HCT116 (cell line): Measurements from ENCODE around the gene CTIF. TPM values are rescaled to one million over a fixed set of nuclear protein-coding genes. Genes with fewer than 3 reads are reported as not detected.

Source experiments
- ATAC-seq: fragments of 200-7000 bp; cut with Tn5 transposase; 2 replicates; pipeline ENCODE4 v1.9.1; 2020; ENCODE audit warnings: mild to moderate bottlenecking, moderate library complexity
- BruUV-seq: library from RNA; stranded (reverse); fragments of 400-500 nt; replicated peaks from 2 replicates; lab custom pipeline; 2021; lab: Mats Ljungman, UMichigan
- CTCF ChIA-PET: fragments of 300-600 bp; sonication (Branson Sonifier 250); formaldehyde crosslinking; loops from one replicate; lab custom pipeline; 2021; ENCODE audit warnings: antibody characterized with exemption; lab: Charles Lee
- POLR2A ChIA-PET: fragments of 300-600, 350-600 bp; sonication (Branson Sonifier 250); formaldehyde crosslinking; loops from one replicate; lab custom pipeline; 2021; ENCODE audit warnings: antibody characterized with exemption; lab: Charles Lee
- RAD21 ChIA-PET, 2 experiments: fragments of 300-600 bp; sonication (Branson Sonifier 250); formaldehyde crosslinking; loops; one replicate each; lab custom pipeline; 2023; ENCODE audit warnings: low total read pairs in 2 of 2; ENCODE audit not compliant: uncharacterized antibody in 2 of 2, unreplicated experiment in 2 of 2, low non-redundant PET in 1 of 2; lab: Charles Lee
- DNase-seq: peaks from one replicate; pipeline ENCODE4 v3.0.0-alpha.2; 2010; ENCODE audit warnings: low read depth, low spot score
- H2AFZ ChIP-seq: fragments of 200-600 bp; shearing (Covaris generic), sonication (generic); 2 replicates; pipeline ENCODE4 v1.6.1; 2017; ENCODE audit warnings: low read depth, mixed run types, mixed read lengths, antibody characterized with exemption, low read length; ENCODE audit not compliant: poor library complexity, severe bottlenecking
- H3K27ac ChIP-seq: 2 replicates; pipeline ENCODE4 v1.5.1; 2012; ENCODE audit warnings: low read depth, low read length
- H3K27me3 ChIP-seq: fragments of 200-600 bp; sonication (generic); 2 replicates; pipeline ENCODE4 v1.6.1; 2016; ENCODE audit warnings: mixed run types, low read length, mixed read lengths; ENCODE audit not compliant: insufficient read depth
- H3K36me3 ChIP-seq, 2 experiments: fragments of 200-500 bp in 1 of 2; fragments of 200-600 bp in 1 of 2; sonication (Bioruptor generic) in 1 of 2; sonication (generic) in 1 of 2; 2 replicates each; pipeline versions ENCODE4 v1.5.1 to v1.6.1; 2014 to 2016; ENCODE audit warnings: low read length in 2 of 2, inconsistent platforms in 1 of 2, mixed read lengths in 1 of 2, mixed run types in 1 of 2; ENCODE audit not compliant: insufficient read depth in 2 of 2, control insufficient read depth in 1 of 2
- H3K4me1 ChIP-seq, 2 experiments: fragments of 200-600 bp in 1 of 2; sonication (generic) in 1 of 2; 2 replicates each; pipeline versions ENCODE4 v1.5.1 to v1.6.1; 2012 to 2017; ENCODE audit warnings: low read length in 2 of 2, inconsistent platforms in 1 of 2, mild to moderate bottlenecking in 1 of 2, mixed read lengths in 1 of 2, mixed run types in 1 of 2, moderate library complexity in 1 of 2; ENCODE audit not compliant: insufficient read depth in 2 of 2, control insufficient read depth in 1 of 2
- H3K4me2 ChIP-seq: fragments of 200-600 bp; sonication (generic); 2 replicates; pipeline ENCODE4 v1.6.1; 2017; ENCODE audit warnings: mixed run types, low read length, mixed read lengths
- H3K4me3 ChIP-seq, 2 experiments: fragments of 200-600 bp in 1 of 2; sonication (generic) in 1 of 2; replicated peaks in 1 of 2; 2 replicates each; pipeline ENCODE4 v1.5.1; 2011 to 2016; ENCODE audit warnings: low read length in 2 of 2, control low read depth in 1 of 2, low read depth in 1 of 2, mild to moderate bottlenecking in 1 of 2, mixed read lengths in 1 of 2, mixed run types in 1 of 2
- H3K79me2 ChIP-seq: fragments of 200-600 bp; sonication (generic); 2 replicates; pipeline ENCODE4 v1.6.1; 2017; ENCODE audit warnings: mild to moderate bottlenecking, mixed run types, low read length, moderate library complexity, mixed read lengths; ENCODE audit not compliant: insufficient read depth
- H3K9ac ChIP-seq: fragments of 200-600 bp; sonication (generic); 2 replicates; pipeline ENCODE4 v1.6.1; 2016; ENCODE audit warnings: low read length, mixed read lengths
- H3K9me2 ChIP-seq: fragments of 200-600 bp; sonication (generic), shearing (Covaris generic); 2 replicates; pipeline ENCODE4 v1.6.1; 2017; ENCODE audit warnings: mixed run types, mild to moderate bottlenecking, moderate library complexity; ENCODE audit not compliant: insufficient read depth
- H3K9me3 ChIP-seq, 2 experiments: fragments of 200-500 bp in 1 of 2; fragments of 200-600 bp in 1 of 2; sonication (Bioruptor generic) in 1 of 2; sonication (generic) in 1 of 2; 2 replicates each; pipeline ENCODE4 v1.6.1; 2014 to 2017; ENCODE audit warnings: low read length in 2 of 2, mixed read lengths in 2 of 2, inconsistent platforms in 1 of 2, low read depth in 1 of 2, mild to moderate bottlenecking in 1 of 2, mixed run types in 1 of 2, moderate library complexity in 1 of 2; ENCODE audit not compliant: control insufficient read depth in 1 of 2, insufficient read depth in 1 of 2
- H4K20me1 ChIP-seq: fragments of 200-600 bp; sonication (generic), shearing (Covaris generic); 2 replicates; pipeline ENCODE4 v1.6.1; 2017; ENCODE audit warnings: mixed run types, mild to moderate bottlenecking, moderate library complexity; ENCODE audit not compliant: insufficient read depth
- ATF3 ChIP-seq: IDR thresholded peaks from 2 replicates; pipeline ENCODE4 v1.6.1; 2012
- CBX3 ChIP-seq: IDR thresholded peaks from 2 replicates; pipeline ENCODE4 v1.6.1; 2012; ENCODE audit warnings: low read depth
- CEBPB ChIP-seq: IDR thresholded peaks from 2 replicates; pipeline ENCODE4 v1.6.1; 2012; ENCODE audit warnings: low read depth
- CTCF ChIP-seq, 3 experiments: fragments of 200-600 bp in 1 of 3; sonication (generic) in 1 of 3; IDR thresholded peaks in 2 of 3; conservative IDR thresholded peaks in 1 of 3; 2 replicates each; pipeline ENCODE4 v1.5.1; 2012 to 2017; ENCODE audit warnings: low read depth in 2 of 3, low read length in 2 of 3, antibody characterized with exemption in 1 of 3, borderline replicate concordance in 1 of 3, control low read depth in 1 of 3, mild to moderate bottlenecking in 1 of 3, mixed read lengths in 1 of 3, mixed run types in 1 of 3, moderate library complexity in 1 of 3; ENCODE audit not compliant: insufficient read depth in 1 of 3
- EZH2 ChIP-seq: fragments of 200-600 bp; sonication (generic); IDR thresholded peaks from 2 replicates; pipeline ENCODE4 v1.6.1; 2017; ENCODE audit warnings: antibody characterized with exemption, mixed run types
- EZH2phosphoT487 ChIP-seq: fragments of 200-600 bp; IDR thresholded peaks from 2 replicates; pipeline ENCODE4 v1.6.1; 2018; ENCODE audit warnings: antibody characterized with exemption, borderline replicate concordance
- JUND ChIP-seq: IDR thresholded peaks from 2 replicates; pipeline ENCODE4 v1.6.1; 2012
- MAX ChIP-seq: IDR thresholded peaks from 2 replicates; pipeline ENCODE4 v1.6.1; 2012
- POLR2AphosphoS5 ChIP-seq: IDR thresholded peaks from 2 replicates; pipeline ENCODE4 v1.6.1; 2011; ENCODE audit warnings: mild to moderate bottlenecking, low read depth, low read length, moderate library complexity
- RAD21 ChIP-seq: IDR thresholded peaks from 2 replicates; pipeline ENCODE4 v1.6.1; 2012; ENCODE audit warnings: low read depth, mild to moderate bottlenecking
- REST ChIP-seq: IDR thresholded peaks from 2 replicates; pipeline ENCODE4 v1.6.1; 2012; ENCODE audit warnings: low read depth
- SP1 ChIP-seq: IDR thresholded peaks from 2 replicates; pipeline ENCODE4 v1.6.1; 2012; ENCODE audit warnings: low read depth
- SRF ChIP-seq: IDR thresholded peaks from 2 replicates; pipeline ENCODE4 v1.6.1; 2012; ENCODE audit warnings: low read depth
- intact Hi-C: fragments of 100-400 bp; cut with micrococcal nuclease; formaldehyde crosslinking; loops from 2 replicates; pipeline ENCODE4 v1.10.0; 2022
- total RNA-seq: library from RNA; stranded (reverse); gene quantifications from one replicate; pipeline ENCODE4 v1.2.1, GENCODE V29; 2021; ENCODE audit not compliant: unreplicated experiment

The CTIF gene
- total RNA-seq, 1 experiment from 2014 or later, result 19.7 TPM

GRCh38 chr18:48558248-48558647, 19.4 kb downstream of the CTIF start:
- no peak overlapping the region for H3K9ac ChIP-seq
- intact Hi-C loops, result no loop called here

GRCh38 chr18:48560491-48560890, 21.7 kb downstream of the CTIF start:
- no TSS peak for BruUV-seq

More at GRCh38 chr18:48558248-48558647, 19.4 kb downstream of the CTIF start:
- H3K9me3 ChIP-seq, result 0 out of 4 replicates have a peak, but pooled peaks cover 0 to 3% of the 10 kb centered on the region in 2 experiments
- H3K4me1 ChIP-seq, result peaks cover 5 to 10% of the 10 kb centered on the region in 2 experiments
- H3K4me2 ChIP-seq, result no peak overlapping the region
- ChIA-PET RAD21 (no interaction called here), CTCF (no interaction called here), POLR2A (no interaction called here)
- TF ChIP-seq JUND, result no peak
- DNase-seq, result no peak
- no peak overlapping the region for H3K4me3 ChIP-seq
- BruUV-seq, result no TSS peak
- no peaks in the 10 kb centered on the region for H3K79me2 ChIP-seq
- no peaks in the 10 kb centered on the region for H4K20me1 ChIP-seq
- H3K27me3 ChIP-seq, result no peaks in the 10 kb centered on the region
- ATAC-seq, result no peak
- H3K36me3 ChIP-seq, result no peaks in the 10 kb centered on the region
- H3K9me2 ChIP-seq, result no peaks in the 10 kb centered on the region
- H2AFZ ChIP-seq, result no peak overlapping the region
- no peak overlapping the region for H3K27ac ChIP-seq

More at GRCh38 chr18:48560491-48560890, 21.7 kb downstream of the CTIF start:
- TF ChIP-seq POLR2AphosphoS5 (no peak), ATF3 (no peak), SRF (no peak), RAD21 (no peak), REST (no peak), CEBPB (no peak), CBX3 (no peak), MAX (no peak), EZH2phosphoT487 (no peak), SP1 (no peak), CTCF (IDR thresholded peaks at IDR 0.05 in 2 of 3, conservative IDR thresholded peaks at IDR 0.05 in 1 of 3; ENCODE audit: borderline replicate concordance in 1 of 3, insufficient read depth in 1 of 3, low read depth in 2 of 3, low read length in 2 of 3) (no peak), EZH2 (no peak)
- Histone ChIP-seq H4K20me1 (no peaks in the 10 kb centered on the region), H3K9ac (no peak overlapping the region), H3K79me2 (no peaks in the 10 kb centered on the region), H3K4me3 (no peak overlapping the region), H3K4me1 (peaks cover 5 to 15% of the 10 kb centered on the region in 2 experiments), H2AFZ (no peak overlapping the region), H3K9me2 (no peaks in the 10 kb centered on the region), H3K27ac (no peak overlapping the region), H3K4me2 (no peak overlapping the region), H3K36me3 (no peaks in the 10 kb centered on the region), H3K27me3 (no peaks in the 10 kb centered on the region), H3K9me3 (0 out of 4 replicates have a peak, but pooled peaks cover 0 to 3% of the 10 kb centered on the region in 2 experiments)
- POLR2A ChIA-PET, result interaction anchor here (1.6 kb wide), 1 partner anchor 13 kb away, joined by 5 read pairs; no protein-coding TSS in a partner anchor
- ATAC-seq (no peak), DNase-seq (no peak)
- intact Hi-C loops, result no loop called here
- CTCF ChIA-PET, result no interaction called here
- RAD21 ChIA-PET, result no interaction called here
